Measurements from ENCODE around the gene LLGL2.

DNA sequence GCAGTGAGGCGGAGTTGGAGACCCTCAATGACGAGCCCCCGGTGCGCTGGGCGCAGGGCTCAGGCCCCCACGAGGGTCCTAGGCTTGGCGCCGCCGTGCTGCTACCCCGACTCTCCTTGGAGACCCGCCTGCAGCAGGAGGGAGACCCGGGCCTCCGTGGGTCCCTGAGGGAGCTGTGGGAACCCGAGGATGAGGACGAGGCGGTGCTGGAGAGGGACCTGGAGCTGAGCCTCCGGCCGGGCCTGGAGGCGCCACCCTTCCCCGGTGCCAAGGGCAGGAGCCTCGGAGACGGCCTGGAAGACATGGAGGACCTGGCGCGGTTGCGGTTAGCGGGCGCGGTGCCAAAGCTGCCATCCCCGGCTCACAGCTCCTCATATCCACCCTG is 64.4 kb downstream of the LLGL2 start:
- TF ChIP-seq CTCF (IDR thresholded peaks at IDR 0.05): no peak
- no peak for TF ChIP-seq POLR2AphosphoS5 (IDR thresholded peaks at IDR 0.05)
- TF ChIP-seq POLR2A (IDR thresholded peaks at IDR 0.05; ENCODE audit: low read depth): no peak
- no peak for TF ChIP-seq EP300 (IDR thresholded peaks at IDR 0.05)
